ENCODE measurements around the gene ZBTB21. TPM values are rescaled to one million over a fixed set of nuclear protein-coding genes. Genes with fewer than 3 reads are reported as not detected.

ZBTB21 gene
- total and polyA plus RNA-seq, 2 of the 8 experiments (the other 6 are each of a cell fraction or from before 2014, with no cell fraction given) = 3.9 to 17.8 TPM

DNA sequence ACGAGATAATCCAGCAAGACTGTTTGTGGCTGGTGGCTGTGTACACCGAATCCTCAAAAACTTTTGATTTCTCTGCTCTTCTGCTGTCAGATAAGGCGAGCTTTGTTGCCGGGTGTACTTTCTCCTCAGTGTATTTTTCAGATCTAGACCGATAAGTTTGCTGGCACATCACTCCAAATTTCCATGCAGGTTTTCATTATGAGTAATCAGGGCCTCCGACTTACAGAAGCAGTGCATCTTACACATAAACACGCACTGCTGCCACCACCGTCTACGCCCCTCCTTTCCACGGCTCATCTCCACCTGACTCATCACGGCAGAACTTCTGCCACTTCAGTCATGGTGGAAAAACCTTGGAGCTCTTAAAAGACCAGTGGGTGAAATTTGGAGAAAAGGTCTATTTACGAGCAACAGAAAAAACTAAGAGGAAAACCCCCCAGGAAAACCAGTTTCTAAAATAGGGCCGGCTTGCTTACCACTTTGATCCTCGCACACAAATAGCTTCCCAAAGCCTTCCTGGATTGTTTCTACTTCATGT lies 7.7 kb downstream of the ZBTB21 start (continued):
- TF ChIP-seq, protein P1, sequence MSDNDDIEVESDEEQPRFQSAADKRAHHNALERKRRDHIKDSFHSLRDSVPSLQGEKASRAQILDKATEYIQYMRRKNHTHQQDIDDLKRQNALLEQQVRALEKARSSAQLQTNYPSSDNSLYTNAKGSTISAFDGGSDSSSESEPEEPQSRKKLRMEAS (IDR thresholded peaks at IDR 0.05) = no peak
- TF ChIP-seq CHD2 (IDR thresholded peaks at IDR 0.05; ENCODE audit: low read length) = no peak
- TF ChIP-seq, protein P2, sequence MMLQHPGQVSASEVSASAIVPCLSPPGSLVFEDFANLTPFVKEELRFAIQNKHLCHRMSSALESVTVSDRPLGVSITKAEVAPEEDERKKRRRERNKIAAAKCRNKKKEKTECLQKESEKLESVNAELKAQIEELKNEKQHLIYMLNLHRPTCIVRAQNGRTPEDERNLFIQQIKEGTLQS (IDR thresholded peaks at IDR 0.05; ENCODE audit: insufficient read depth, low read depth, low read length) = no peak
